CD4-positive, alpha-beta T cell treated with Interleukin-6 for 4 hours (primary cell): ENCODE results near the gene TEX14.
A peak's percentile ranks its signal among the peaks of the same experiment; 100 is the strongest.

Experiments
- DNase-seq: peaks from one replicate; pipeline ENCODE4 v3.0.0-alpha.2; 2020; ENCODE audit warnings: mixed read lengths

The TEX14 gene, protein sequence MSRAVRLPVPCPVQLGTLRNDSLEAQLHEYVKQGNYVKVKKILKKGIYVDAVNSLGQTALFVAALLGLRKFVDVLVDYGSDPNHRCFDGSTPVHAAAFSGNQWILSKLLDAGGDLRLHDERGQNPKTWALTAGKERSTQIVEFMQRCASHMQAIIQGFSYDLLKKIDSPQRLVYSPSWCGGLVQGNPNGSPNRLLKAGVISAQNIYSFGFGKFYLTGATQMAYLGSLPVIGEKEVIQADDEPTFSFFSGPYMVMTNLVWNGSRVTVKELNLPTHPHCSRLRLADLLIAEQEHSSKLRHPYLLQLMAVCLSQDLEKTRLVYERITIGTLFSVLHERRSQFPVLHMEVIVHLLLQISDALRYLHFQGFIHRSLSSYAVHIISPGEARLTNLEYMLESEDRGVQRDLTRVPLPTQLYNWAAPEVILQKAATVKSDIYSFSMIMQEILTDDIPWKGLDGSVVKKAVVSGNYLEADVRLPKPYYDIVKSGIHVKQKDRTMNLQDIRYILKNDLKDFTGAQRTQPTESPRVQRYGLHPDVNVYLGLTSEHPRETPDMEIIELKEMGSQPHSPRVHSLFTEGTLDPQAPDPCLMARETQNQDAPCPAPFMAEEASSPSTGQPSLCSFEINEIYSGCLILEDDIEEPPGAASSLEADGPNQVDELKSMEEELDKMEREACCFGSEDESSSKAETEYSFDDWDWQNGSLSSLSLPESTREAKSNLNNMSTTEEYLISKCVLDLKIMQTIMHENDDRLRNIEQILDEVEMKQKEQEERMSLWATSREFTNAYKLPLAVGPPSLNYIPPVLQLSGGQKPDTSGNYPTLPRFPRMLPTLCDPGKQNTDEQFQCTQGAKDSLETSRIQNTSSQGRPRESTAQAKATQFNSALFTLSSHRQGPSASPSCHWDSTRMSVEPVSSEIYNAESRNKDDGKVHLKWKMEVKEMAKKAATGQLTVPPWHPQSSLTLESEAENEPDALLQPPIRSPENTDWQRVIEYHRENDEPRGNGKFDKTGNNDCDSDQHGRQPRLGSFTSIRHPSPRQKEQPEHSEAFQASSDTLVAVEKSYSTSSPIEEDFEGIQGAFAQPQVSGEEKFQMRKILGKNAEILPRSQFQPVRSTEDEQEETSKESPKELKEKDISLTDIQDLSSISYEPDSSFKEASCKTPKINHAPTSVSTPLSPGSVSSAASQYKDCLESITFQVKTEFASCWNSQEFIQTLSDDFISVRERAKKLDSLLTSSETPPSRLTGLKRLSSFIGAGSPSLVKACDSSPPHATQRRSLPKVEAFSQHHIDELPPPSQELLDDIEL (N-terminal part only)

DNA sequence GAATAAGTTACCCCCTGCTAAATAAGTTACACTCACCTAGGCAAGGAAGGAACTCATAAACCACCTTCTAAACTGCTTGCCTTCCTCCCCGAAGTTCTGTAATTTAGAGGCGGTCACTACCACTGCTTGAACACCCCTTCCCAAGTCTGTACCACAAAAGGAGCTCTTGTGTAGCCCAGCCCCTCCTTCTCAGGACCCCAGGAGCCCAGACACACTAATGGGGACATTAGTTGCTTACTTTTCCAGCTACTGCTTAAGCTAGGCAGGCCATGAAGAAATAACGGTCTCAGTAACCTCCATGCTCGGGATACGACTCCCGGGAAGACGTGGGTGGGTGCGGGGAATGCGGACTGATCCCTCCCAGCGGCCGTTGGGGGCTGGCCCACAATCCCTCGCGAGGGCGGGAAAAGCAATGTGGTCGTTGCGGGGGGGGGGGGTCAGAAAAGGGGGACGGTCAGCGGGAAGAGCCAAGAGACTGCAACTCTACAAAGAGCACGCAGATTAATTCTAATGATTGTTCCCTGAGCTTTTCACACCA is at the start of gene TEX14:
Gene TEX14, minus strand, starts transcription at position 345 of the 538 bp plus-strand sequence. CDS start 40,044 bp downstream, outside the sequence.
- no peak for DNase-seq

DNA sequence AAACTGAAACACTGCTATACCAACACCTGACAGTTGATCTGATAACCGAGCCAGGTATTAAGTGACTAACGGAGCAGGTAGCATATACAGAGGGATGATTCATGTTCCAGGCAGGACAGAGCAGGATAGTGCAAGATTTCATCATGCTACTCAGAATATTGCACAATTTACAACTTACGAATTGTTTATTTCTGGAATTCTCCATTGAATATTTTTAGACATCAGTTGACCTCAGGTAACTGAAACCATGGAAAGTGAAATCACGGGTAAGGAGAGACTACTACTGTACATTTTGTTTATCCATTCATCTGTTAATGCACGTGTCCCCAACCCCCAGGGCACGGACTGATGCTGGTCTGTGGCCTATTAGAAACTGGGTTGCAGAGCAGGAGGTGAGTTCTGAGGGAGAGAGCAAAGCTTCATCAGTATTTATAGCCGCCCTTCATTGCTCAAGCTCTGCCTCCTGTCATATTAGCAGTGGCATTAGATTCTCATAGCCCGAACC is 49.3 kb upstream of the TEX14 start:
- DNase-seq = no peak

DNA sequence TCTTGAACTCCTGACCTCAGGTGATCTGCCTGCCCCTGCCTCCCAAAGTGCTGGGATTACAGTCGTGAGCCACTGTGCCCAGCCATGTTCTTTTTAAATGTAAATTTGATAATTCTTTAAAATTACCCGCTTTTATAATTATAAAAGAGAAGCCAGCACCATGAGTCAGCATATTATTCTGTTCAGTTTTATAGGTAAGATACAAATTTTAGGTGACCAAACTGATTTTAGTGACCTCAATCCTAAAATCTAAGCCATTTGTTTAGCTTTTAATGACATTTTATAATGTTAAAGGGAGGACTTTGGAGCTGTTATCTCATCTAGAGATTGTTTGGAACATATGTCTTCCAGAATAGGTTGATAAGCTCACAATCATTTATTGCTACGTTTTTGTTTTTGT is 43.0 kb upstream of the TEX14 start:
- DNase-seq = no peak

DNA sequence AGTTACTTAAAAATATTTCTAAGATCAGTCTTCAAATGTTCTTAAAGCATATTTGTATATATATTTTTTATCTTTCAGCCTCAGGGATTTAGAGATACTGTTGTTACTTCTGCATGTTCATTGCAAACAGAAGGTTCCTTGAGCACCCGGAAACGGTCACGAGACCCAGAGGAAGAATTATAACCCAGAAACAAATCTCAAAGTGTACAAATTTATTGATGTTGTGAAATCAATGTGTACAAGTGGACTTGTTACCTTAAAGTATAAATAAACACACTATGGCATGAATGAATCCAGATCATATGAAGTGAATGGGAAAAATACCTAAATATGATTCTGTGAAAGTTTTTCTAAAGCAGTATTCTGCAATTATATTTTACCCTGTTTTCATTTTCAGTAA is 42.2 kb upstream of the TEX14 start:
- DNase-seq = no peak

DNA sequence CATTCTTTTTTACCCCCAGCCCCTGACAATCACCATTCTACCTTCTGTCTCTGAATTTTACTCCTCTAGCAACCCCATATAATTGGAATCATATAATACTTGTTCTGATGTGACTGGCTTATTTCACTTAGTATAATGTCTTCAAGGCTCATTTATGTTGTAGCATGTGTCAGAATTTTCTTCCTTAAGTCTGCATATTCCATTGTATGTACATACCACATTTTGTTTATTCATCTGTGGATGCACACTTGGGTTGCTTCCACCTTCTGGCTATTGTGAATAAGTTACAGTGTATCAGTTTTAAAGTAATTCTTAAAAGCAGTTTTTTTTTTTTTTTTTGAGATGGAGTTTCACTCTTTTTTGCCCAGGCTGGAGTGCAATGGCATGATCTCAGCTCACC is 39.1 kb upstream of the TEX14 start:
- DNase-seq = no peak

DNA sequence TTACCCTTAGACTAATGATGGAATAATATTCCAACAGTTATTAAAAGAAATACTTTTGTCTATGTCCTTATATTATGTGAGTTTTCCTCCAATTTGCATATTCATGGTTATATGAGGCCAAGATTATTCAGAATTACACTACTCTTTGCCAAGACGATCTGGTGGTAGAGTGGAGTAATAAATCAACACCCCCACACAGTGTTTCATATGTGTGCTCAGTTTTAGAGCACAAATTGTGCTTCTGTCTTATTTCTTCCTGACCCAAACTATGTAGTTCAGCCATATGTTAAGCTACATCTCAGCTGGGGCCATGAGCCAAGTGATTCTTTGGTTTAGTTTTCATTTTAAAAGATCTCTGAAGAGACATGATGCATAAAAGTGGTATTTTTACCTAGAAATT is 37.0 kb upstream of the TEX14 start:
- no peak for DNase-seq

DNA sequence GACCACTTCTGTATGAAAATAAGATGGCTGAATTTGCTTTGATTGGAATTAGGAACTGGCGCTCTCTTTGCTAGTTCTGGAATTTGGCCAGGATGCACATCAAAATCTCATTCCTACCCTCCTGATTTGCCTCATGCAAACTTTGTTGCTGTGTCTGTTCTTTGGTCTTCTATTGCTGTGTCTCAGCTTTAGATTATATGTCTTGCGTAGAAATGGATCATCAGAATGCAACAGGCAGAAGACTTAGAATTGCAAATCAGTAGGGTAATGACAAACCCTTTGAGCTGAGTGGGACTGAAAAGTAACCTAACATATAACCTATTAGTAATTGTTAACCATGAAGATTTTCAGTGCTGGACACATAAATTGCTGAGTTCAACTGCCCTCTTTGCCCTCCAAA is 30.9 kb upstream of the TEX14 start:
- no peak for DNase-seq

DNA sequence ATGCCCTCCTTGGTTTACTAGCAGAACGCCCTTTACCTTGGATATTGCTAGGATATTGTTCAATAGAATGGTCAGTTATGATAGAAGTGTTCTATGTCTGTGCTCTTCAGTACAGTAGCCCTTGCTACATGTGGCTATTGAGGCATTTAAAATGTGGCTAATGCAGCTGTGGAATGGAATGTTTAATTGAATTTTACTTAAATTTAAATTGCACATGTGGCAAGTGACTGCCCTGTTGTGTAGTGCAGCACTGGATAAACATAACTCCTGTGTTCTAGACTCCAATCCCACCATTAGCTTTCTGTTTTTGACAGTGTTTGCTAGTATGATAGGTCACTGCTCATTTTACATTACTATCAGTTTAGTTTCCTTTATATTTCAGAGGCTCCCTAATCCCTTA is 30.4 kb upstream of the TEX14 start:
- DNase-seq = no peak

DNA sequence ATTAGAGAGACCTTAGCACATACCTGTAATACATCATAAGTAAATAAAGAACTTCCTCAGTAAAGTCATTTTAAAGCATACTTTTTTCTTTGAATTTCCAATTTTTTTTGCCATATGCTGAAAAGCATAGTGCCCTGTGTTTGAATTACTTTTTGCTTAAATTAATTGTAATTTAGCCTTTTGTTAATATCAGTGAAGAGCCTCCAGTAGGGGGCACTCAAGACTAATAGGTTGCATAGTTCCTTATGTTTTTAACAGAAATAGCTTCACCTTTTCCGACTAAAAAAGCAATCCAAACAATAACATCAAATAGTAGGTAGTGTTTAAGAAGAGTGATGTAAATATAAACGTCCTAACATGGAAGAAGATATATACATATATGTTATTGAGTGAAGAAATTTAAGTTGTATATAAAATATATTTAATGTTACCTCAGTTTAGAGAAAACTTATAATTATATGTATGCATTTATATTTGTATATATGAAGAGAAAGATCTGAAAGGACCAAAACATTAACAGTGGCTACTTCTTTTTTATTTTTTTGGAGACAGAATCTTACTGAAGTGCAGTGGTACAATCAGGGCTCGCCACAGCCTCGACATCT is 19.2 kb upstream of the TEX14 start:
- peak; percentile 63 for DNase-seq

DNA sequence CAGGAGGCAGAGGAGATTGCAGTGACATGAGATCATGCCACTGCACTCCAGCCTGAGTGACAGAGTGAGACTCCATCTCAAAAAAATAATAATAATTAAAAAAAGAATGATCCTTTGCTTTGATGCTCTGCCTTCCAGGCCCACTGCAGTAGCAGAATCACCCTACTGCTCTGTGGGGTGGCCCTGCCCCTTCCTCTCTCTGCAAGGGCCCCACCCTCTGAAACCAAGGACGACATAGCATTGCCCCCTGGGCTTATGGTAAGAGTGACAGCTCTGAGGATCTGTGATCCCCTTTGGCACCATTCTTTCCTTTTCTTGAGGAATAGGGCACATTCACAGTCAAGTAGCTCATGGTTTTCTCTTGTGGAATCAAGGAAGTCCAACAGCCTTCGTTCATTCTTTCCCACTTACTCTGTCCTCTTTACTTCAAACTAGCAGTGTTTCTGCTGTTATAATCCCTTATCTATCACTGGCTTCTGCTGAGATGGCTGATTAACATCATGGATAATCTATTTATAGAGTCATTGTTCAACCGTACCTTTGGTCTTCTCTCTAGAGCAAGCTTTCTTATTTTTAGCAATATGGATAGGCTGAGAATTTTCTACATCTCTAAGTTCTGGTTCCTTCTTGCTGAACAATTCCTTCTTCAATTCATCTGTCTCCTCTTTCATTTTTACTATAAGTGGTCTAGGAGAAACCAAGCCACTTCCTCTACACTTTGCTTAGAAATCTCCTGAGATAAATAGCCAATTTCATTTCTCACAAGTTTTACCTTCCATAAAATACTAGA is 14.7 kb upstream of the TEX14 start:
- no peak for DNase-seq

DNA sequence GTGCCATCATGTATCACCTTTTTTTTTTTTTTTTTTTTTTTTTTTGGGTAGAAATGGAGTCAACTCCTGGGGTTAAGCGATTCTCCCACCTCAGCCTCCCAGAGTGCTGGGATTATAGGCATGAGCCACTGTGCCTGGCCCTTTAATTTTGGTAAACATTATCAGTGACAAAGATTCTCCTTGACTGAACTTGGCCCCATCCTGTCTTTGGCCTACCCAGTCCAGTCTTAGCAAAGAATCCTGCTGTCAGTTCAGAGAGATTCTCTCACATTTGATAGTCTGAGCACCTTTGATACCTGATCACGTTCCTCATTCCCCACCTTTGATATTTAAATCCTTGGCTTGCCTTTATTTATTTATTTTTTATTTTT is 12.1 kb upstream of the TEX14 start:
- no peak for DNase-seq

DNA sequence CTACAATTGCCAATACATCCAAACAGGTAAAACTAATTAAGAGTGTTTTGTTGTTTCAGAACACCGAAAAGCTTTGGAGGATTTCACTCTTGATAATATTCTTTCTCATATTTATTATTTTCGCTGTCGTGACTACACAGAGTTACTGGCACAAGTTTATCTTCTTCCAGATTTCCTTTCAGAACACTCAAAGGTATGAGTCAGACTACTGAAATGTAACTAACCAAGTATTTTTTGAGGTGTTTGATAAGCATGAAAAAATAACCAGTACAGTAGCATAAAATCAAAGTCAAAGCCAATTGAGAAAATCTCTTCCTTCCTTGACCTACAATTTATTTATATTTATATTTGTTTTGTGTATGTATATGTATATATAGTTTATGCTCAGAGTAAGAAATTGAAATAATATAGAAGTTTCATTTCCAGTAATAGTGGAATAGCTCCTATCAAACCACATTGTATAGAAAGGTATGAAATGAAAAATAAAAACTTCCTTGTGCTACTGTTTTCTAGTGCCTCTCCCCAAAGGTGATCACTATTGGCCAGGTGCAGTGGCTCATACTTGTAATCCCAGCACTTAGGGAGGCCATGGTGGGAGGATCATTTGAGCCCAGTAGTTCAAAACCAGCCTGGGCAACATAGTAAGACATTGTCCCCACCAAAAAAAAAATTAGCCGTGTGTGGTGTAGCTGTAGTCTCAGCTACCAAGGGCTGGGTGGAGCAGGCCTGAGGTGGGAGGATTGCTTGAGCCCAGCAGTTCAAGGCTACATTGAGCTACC is 11.5 kb upstream of the TEX14 start:
- DNase-seq = no peak

DNA sequence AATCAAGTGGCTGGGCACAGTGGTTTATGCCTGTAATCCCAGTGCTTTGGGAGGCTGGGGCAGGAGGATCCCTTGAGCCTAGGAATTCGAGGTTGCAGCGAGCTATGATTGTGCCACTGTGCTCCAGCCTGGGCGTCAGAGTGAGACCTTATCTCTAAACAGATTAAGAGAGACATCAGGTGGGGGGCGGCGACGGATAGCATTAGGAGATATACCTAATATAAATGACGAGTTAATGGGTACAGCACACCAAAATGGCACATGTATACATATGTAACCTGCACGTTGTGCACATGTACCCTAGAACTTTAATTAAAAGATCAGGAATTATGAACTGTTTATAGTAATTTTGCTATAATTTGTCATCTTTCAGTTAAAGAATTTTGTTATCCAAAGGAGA is 10.9 kb upstream of the TEX14 start:
- no peak for DNase-seq

DNA sequence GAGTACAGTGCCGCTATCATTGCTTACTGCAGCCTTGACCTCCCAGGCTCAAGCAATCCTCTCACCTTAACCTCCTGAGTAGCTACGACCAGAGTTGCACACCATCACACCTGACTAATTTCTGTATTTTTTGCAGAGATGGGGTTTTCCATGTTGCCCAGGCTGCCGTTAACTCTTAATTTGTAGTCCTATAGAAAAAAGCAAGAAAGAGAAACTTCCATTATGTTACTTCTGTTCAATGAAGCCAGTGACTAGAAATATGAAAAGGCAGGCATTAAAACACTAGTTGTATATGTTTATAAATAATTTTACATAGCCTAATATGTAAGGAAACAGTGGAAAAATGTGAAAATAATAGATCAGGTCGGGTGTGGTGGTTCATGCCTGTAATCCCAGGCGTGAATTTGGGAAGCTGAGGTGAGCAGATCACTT is 10.2 kb upstream of the TEX14 start:
- no peak for DNase-seq

DNA sequence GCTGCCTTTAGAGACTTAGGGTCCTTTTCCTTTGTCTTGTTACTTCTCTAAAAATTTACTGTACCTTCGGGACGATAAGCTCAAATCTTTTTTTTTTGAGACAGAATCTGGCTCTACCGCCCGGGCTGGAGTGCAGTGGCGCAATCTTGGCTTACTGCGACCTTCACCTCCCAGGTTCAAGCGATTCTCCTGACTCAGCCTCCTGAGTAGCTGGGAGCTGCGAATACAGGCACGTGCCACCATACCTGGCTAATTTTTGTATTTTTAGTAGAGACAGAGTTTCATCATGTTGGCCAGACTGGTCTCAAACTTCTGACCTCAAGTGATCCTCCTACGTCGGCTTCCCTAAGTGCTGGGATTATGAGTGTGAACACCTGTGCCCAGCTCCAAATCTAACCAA is 7.9 kb upstream of the TEX14 start:
- no peak for DNase-seq

DNA sequence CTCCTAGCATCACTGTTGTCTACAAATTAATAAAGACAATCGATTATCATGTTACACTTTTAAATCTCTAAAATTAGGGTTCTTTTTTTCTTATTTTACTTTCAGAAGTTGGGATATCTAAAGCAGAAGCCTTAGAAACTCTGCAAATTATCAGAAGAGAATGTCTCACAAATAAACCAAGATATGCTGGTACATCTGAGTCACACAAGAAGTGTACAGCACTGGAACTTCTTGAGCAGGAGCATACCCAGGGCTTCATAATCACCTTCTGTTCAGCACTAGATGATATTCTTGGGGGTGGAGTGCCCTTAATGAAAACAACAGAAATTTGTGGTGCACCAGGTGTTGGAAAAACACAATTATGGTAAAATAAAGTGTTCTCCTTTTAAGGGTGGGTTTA is 3.0 kb upstream of the TEX14 start:
- DNase-seq = no peak

DNA sequence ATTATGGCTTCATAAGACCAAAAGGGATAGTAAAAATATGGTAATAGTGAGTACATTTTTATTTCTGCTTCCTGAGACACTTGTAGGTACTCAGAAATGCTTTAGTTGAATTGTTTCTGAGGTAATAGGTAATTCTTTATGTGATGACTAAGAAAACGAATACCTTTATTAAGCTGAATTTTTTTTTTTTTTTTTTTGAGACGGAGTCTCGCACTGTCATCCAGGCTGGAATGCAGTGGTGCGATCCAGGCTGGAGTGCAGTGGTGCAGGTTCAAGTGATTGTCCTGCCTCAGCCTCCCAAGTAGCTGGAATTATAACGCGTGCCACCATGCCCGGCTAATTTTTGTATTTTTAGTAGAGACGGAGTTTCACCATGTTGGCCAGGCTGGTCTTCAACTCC is 2.5 kb upstream of the TEX14 start:
- no peak for DNase-seq

DNA sequence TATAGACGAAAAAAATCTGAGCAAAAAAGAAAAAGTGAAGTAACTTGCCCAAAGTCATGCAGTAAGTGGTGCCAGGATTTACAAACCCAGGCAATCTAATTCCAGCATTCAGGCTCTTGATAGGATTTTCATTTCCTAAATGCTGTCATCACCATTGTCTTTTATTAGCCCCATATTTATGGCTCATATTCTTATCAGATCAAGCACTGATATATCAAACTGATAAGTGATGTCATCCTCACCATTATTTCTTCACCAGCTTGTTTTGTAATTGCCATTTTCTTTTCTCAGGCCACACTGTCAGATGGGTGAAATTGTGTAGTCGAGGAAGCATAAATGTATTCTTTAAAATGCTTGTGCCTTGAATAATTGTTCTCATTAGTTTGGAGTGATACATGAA is 1.9 kb upstream of the TEX14 start:
- no peak for DNase-seq

DNA sequence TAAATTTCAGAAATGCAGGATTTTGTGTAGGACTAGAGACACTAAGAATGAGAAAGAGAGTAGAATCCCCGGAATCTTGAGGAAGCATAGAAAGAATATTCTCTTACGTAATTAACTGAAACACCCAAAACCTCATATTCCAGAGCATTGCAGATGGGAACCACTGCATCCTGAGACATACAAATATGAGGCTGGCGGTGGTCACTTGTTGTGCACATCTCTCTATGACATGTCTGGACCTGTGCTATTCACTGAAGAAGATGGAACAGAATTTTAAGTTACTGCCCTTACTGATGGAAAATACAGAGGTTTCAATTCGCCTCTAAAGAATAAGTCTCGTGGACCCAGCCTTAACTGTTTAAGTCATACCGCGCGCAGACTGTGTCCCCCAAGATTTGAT is 1.4 kb upstream of the TEX14 start:
- DNase-seq = no peak

DNA sequence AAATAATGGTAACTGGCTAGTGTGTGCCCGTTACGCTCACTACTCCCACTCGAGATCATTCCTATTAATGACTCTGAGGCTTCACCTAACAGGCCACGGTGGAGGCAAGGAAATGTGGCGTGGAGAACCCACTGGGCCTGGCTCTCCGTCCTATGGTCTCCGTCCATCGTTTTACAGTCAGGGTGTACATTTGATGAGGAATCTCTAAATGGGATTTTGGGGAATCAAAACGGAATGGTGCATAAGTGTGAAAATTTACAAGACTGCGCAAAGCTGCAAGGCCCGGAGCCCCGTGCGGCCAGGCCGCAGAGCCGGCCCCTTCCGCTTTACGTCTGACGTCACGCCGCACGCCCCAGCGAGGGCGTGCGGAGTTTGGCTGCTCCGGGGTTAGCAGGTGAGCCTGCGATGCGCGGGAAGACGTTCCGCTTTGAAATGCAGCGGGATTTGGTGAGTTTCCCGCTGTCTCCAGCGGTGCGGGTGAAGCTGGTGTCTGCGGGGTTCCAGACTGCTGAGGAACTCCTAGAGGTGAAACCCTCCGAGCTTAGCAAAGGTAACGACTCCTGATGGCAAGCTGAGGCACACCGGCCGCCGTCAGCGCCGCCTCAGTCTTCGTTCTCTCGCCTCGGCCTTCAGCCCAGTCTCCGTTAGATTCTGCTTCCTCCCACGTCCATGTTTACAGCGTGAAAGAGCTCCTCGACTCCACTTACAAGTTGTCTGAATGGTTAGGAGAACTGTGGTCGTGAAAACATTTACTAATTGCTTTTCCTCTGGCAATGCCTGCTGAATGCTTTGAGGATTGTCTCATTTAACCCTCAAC is 602 bp upstream of the TEX14 start, which contains the start of gene RAD51C:
Gene RAD51C, plus strand, starts transcription at position 364 of the 817 bp plus-strand sequence. Its CDS starts 42 bp downstream, at position 406.
- peak; percentile 90 for DNase-seq
